Skeletal muscle tissue (tissue), 4 donors: Measurements from ENCODE around the gene SCGN. TPM values are rescaled to one million over a fixed set of nuclear protein-coding genes. Genes with fewer than 3 reads are reported as not detected.

Experiments
- H3K27ac ChIP-seq: one replicate; pipeline ENCODE4 v1.7.0; 2013; ENCODE audit warnings: mild to moderate bottlenecking, low read depth, low read length, inconsistent platforms
- H3K27me3 ChIP-seq, 3 donors: one replicate each; pipeline ENCODE4 v1.7.0; 2013; ENCODE audit warnings: low read length in 3 of 3; ENCODE audit not compliant: control insufficient read depth in 3 of 3, insufficient read depth in 3 of 3
- H3K36me3 ChIP-seq, 3 donors: one replicate each; pipeline ENCODE4 v1.7.0; 2013; ENCODE audit warnings: low read length in 3 of 3; ENCODE audit not compliant: control insufficient read depth in 3 of 3, insufficient read depth in 3 of 3
- H3K4me1 ChIP-seq, 3 donors: one replicate each; pipeline ENCODE4 v1.7.0; 2013; ENCODE audit warnings: low read length in 3 of 3, mild to moderate bottlenecking in 3 of 3; ENCODE audit not compliant: control insufficient read depth in 3 of 3, insufficient read depth in 3 of 3
- H3K4me3 ChIP-seq, 3 donors: one replicate each; pipeline ENCODE4 v1.7.0; 2013; ENCODE audit warnings: low read length in 3 of 3
- H3K9ac ChIP-seq, 3 donors: one replicate each; pipeline ENCODE4 v1.7.0; 2013; ENCODE audit warnings: low read length in 3 of 3, mild to moderate bottlenecking in 3 of 3, moderate library complexity in 2 of 3, low read depth in 1 of 3
- H3K9me3 ChIP-seq, 3 donors: one replicate each; pipeline ENCODE4 v1.7.0; 2013; ENCODE audit warnings: low read length in 3 of 3; ENCODE audit not compliant: control insufficient read depth in 3 of 3
- total RNA-seq: library from RNA; depleted of rRNA; stranded (reverse); fragments of >200 nt; gene quantifications from one replicate; pipeline ENCODE4 v1.2.3, GENCODE V29; 2014
- donor health status: Osteomylitis.

The SCGN gene
- total RNA-seq, 1 donor from 2014 or later: 1.0 TPM

GRCh38 chr6:25637960-25638434 lies 14.0 kb upstream of the SCGN start:
- no peak overlapping the region for H3K9ac ChIP-seq
- no peaks in the 10 kb centered on the region for H3K4me1 ChIP-seq
- no peak overlapping the region for H3K4me3 ChIP-seq
- no peaks in the 10 kb centered on the region for H3K9me3 ChIP-seq
- H3K36me3 ChIP-seq: no peaks in the 10 kb centered on the region
- no peak overlapping the region for H3K27ac ChIP-seq
- H3K27me3 ChIP-seq: peaks cover 0 to 16% (median 0%) of the 10 kb centered on the region in 3 donors

GRCh38 chr6:25639653-25640052 lies 12.4 kb upstream of the SCGN start:
- H3K9ac ChIP-seq: no peak overlapping the region
- H3K4me1 ChIP-seq: no peaks in the 10 kb centered on the region
- H3K36me3 ChIP-seq: no peaks in the 10 kb centered on the region
- H3K27me3 ChIP-seq: peaks cover 0 to 16% (median 4%) of the 10 kb centered on the region in 3 donors
- H3K27ac ChIP-seq: no peak overlapping the region
- no peaks in the 10 kb centered on the region for H3K9me3 ChIP-seq
- no peak overlapping the region for H3K4me3 ChIP-seq

- H3K4me1 ChIP-seq: no peaks in the 10 kb centered on the region
- no peak overlapping the region for H3K27ac ChIP-seq
- no peaks in the 10 kb centered on the region for H3K9me3 ChIP-seq
- peaks cover 0 to 15% (median 4%) of the 10 kb centered on the region in 3 donors for H3K27me3 ChIP-seq
- H3K36me3 ChIP-seq: no peaks in the 10 kb centered on the region
- no peak overlapping the region for H3K9ac ChIP-seq
- no peak overlapping the region for H3K4me3 ChIP-seq
These were observed 11.6 kb upstream of the SCGN start for GRCh38 chr6:25640446-25640845.

GRCh38 chr6:25640891-25641290 lies 11.1 kb upstream of the SCGN start:
- Histone ChIP-seq H3K9ac (no peak overlapping the region), H3K4me1 (no peaks in the 10 kb centered on the region), H3K27me3 (peaks cover 0 to 12% (median 4%) of the 10 kb centered on the region in 3 donors), H3K4me3 (no peak overlapping the region), H3K36me3 (no peaks in the 10 kb centered on the region), H3K9me3 (no peaks in the 10 kb centered on the region), H3K27ac (no peak overlapping the region)

GRCh38 chr6:25641377-25641776 lies 10.6 kb upstream of the SCGN start:
- no peaks in the 10 kb centered on the region for H3K36me3 ChIP-seq
- H3K27ac ChIP-seq: no peak overlapping the region
- H3K4me1 ChIP-seq: no peaks in the 10 kb centered on the region
- H3K9ac ChIP-seq: no peak overlapping the region
- no peaks in the 10 kb centered on the region for H3K9me3 ChIP-seq
- peaks cover 0 to 12% (median 4%) of the 10 kb centered on the region in 3 donors for H3K27me3 ChIP-seq
- no peak overlapping the region for H3K4me3 ChIP-seq

GRCh38 chr6:25641940-25642666 lies 9.9 kb upstream of the SCGN start:
- Histone ChIP-seq H3K27ac (no peak overlapping the region), H3K4me3 (no peak overlapping the region), H3K9me3 (no peaks in the 10 kb centered on the region), H3K4me1 (no peaks in the 10 kb centered on the region), H3K9ac (no peak overlapping the region), H3K27me3 (peaks cover 0 to 12% (median 4%) of the 10 kb centered on the region in 3 donors), H3K36me3 (no peaks in the 10 kb centered on the region)

- Histone ChIP-seq H3K4me3 (no peak overlapping the region), H3K36me3 (no peaks in the 10 kb centered on the region), H3K27ac (no peak overlapping the region), H3K9me3 (no peaks in the 10 kb centered on the region), H3K4me1 (no peaks in the 10 kb centered on the region), H3K27me3 (peaks cover 0 to 12% (median 4%) of the 10 kb centered on the region in 3 donors), H3K9ac (no peak overlapping the region)
These were observed 9.2 kb upstream of the SCGN start for GRCh38 chr6:25642667-25643328.

- Histone ChIP-seq H3K27ac (no peak overlapping the region), H3K9me3 (no peaks in the 10 kb centered on the region), H3K27me3 (peaks cover 0 to 13% (median 7%) of the 10 kb centered on the region in 3 donors), H3K9ac (no peak overlapping the region), H3K4me3 (no peak overlapping the region), H3K36me3 (no peaks in the 10 kb centered on the region), H3K4me1 (no peaks in the 10 kb centered on the region)
These were observed 6.1 kb upstream of the SCGN start for GRCh38 chr6:25645916-25646315.

- Histone ChIP-seq H3K4me3 (no peak overlapping the region), H3K27me3 (peaks cover 4 to 10% (median 8%) of the 10 kb centered on the region in 3 donors), H3K27ac (no peak overlapping the region), H3K9me3 (no peaks in the 10 kb centered on the region), H3K36me3 (no peaks in the 10 kb centered on the region), H3K4me1 (no peaks in the 10 kb centered on the region), H3K9ac (no peak overlapping the region)
These were observed 2.4 kb upstream of the SCGN start for GRCh38 chr6:25649611-25650010.

GRCh38 chr6:25655723-25656122 lies 3.7 kb downstream of the SCGN start:
- no peak overlapping the region for H3K4me3 ChIP-seq
- H3K9me3 ChIP-seq: no peaks in the 10 kb centered on the region
- H3K27me3 ChIP-seq: peaks cover 3 to 6% (median 4%) of the 10 kb centered on the region in 3 donors
- no peak overlapping the region for H3K9ac ChIP-seq
- no peak overlapping the region for H3K27ac ChIP-seq
- no peaks in the 10 kb centered on the region for H3K4me1 ChIP-seq
- no peaks in the 10 kb centered on the region for H3K36me3 ChIP-seq
